HUES48 (cell line): ENCODE data around the gene OLFM1.

ENCODE experiments used
- H3K27ac ChIP-seq: one replicate; pipeline ENCODE4 v1.7.0; 2013; ENCODE audit warnings: low read depth, low read length, inconsistent platforms
- H3K27me3 ChIP-seq: 2 replicates; pipeline ENCODE4 v1.6.1; 2013; ENCODE audit warnings: mild to moderate bottlenecking, low read length; ENCODE audit not compliant: control insufficient read depth, insufficient read depth
- H3K36me3 ChIP-seq: 2 replicates; pipeline ENCODE4 v1.6.1; 2013; ENCODE audit warnings: low read length; ENCODE audit not compliant: control insufficient read depth, insufficient read depth
- H3K4me1 ChIP-seq: 2 replicates; pipeline ENCODE4 v1.6.1; 2013; ENCODE audit warnings: mild to moderate bottlenecking, low read length; ENCODE audit not compliant: control insufficient read depth, insufficient read depth
- H3K4me3 ChIP-seq: 2 replicates; pipeline ENCODE4 v1.5.1; 2013; ENCODE audit warnings: mild to moderate bottlenecking, low read depth, low read length
- H3K9ac ChIP-seq: 2 replicates; pipeline ENCODE4 v1.6.1; 2013; ENCODE audit warnings: mild to moderate bottlenecking, low read depth, low read length, moderate library complexity
- H3K9me3 ChIP-seq: 2 replicates; pipeline ENCODE4 v1.6.1; 2013; ENCODE audit warnings: low read length; ENCODE audit not compliant: control insufficient read depth, insufficient read depth

OLFM1 gene

DNA sequence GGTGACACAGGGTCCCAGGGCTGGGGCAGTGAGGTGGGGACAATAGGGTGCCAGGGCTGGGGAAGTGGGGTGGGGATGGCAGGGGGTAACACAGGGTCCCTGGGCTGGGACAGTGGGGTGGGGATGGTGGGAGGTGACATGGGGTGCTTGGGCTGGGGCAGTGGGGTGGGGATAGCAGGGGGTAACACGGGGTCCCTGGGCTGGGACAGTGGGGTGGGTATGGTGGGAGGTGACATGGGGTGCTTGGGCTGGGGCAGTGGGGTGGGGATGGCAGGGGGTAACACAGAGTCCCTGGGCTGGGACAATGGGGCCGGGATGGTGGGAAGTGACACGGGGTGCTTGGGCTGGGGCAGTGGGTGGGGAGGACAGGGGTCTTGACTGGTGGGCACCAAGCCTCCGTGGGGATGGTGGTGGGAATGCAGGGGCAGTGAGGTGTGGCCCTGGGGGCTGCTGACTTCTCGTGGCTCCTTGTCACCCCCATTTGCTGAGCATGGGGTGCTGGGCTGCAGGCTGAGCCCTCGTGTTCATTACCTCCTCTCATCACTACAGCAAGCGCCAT, 41.7 kb downstream of the OLFM1 start:
- no peak overlapping the region for H3K4me3 ChIP-seq
- no peak overlapping the region for H3K9ac ChIP-seq
- 0 out of 2 replicates have a peak, but pooled peaks cover 4% of the 10 kb centered on the region for H3K9me3 ChIP-seq
- no peaks in the 10 kb centered on the region for H3K36me3 ChIP-seq
- no peaks in the 10 kb centered on the region for H3K4me1 ChIP-seq
- H3K27ac ChIP-seq: no peak overlapping the region
- no peaks in the 10 kb centered on the region for H3K27me3 ChIP-seq

DNA sequence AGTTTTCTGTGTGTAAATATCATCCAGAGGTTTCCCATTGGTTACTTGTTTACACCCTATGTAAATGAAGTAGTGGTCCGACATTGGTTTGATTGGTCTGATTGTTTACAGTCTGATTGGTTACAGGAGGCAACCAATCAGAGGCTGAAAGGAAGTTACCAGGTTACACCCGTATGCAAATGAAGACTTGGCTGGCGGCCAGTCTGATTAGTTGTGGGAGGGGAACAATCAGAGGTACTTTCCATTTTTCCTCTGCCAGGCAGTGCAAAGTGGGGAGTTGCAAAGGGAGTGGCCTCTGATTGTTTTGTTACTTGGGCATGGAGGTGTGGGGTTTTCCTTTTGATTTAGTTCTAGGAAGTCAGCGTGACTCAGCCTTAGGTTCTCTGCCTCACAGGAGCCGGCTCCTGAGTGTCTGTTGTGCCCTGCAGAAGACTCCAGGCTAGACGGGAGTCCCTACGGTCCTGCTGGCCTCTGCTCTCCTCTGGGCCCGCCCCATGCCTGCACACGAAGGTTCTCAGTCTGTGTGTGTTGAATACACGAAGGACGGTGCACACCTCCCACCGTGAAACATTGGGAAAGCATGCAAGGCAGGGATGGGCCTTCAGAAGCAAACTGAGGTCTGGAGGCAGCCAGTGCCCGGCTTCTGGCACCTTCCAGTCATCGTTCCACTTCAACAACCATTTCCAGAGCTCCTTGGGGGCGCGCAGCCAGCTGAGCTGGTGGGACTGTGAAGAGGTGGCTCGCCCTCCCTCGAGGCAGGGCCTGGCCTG, 42.9 kb downstream of the OLFM1 start:
- Histone ChIP-seq H3K9me3 (0 out of 2 replicates have a peak, but pooled peaks cover 4% of the 10 kb centered on the region), H3K36me3 (no peaks in the 10 kb centered on the region), H3K27ac (no peak overlapping the region), H3K9ac (no peak overlapping the region), H3K27me3 (no peaks in the 10 kb centered on the region), H3K4me3 (no peak overlapping the region), H3K4me1 (no peaks in the 10 kb centered on the region)

DNA sequence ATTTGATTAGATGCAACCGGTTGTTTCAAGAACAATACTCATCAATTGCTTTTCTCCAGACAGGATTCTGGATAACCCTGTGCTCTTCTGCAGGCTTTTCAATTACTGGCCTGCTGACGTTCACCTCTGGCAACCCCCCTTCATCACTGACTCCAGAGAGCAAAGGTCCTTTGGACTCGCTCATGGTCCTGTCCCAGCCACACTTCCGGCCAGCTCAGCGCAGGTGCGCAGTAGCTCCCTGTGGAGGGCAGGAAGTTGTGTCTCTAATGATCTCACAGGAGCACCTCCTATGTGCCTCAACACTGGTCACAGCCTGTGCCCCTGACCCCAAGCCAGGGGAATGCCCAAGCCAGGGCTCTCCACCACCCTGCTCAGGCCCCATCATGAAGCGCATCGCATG, 44.0 kb downstream of the OLFM1 start:
- no peaks in the 10 kb centered on the region for H3K4me1 ChIP-seq
- H3K27me3 ChIP-seq: no peaks in the 10 kb centered on the region
- no peak overlapping the region for H3K4me3 ChIP-seq
- H3K36me3 ChIP-seq: no peaks in the 10 kb centered on the region
- no peak overlapping the region for H3K9ac ChIP-seq
- H3K27ac ChIP-seq: no peak overlapping the region
- 0 out of 2 replicates have a peak, but pooled peaks cover 4% of the 10 kb centered on the region for H3K9me3 ChIP-seq

- Histone ChIP-seq H3K4me1 (peaks cover 3% of the 10 kb centered on the region), H3K9me3 (0 out of 2 replicates have a peak, but pooled peaks cover 4% of the 10 kb centered on the region), H3K36me3 (no peaks in the 10 kb centered on the region), H3K9ac (no peak overlapping the region), H3K27me3 (no peaks in the 10 kb centered on the region), H3K27ac (no peak overlapping the region), H3K4me3 (no peak overlapping the region)
Measured at GRCh38 chr9:135132008-135132407, 44.5 kb downstream of the OLFM1 start.

DNA sequence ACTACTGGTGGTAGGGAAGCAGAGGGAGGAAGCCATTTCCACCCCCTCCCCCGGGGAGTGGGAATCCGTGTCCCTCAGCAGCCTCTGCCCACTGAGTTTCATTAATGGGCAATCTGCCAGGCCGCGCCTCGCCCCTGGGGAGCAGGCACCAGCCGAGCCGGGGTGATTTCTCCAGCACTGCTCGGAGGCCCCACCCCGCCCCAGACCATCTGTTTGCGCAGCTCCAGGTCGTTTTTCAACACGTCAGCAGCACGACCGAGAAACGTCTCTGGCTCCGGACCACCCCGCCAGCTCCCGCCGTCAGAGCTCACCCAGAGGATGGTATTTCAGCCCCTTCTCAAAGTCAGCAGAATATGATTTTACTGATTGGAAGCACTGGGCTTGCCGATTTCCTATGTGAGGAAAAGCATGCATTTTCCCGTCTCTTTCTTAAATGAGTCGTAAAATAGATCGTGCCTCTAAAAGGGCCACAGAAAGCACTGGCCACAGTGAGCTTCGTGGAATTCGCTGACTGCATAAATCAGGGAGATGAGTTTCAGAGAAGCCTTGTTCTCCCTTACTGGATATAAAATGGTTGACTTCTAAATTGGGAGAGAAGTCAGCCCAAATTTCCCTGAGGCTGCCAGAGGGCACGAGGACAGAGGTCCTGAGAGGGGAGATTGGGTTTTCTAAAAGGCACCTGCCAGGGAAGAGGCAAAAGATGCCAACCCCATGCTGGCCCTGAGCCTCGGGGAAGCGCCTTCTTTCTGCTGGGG, 47.0 kb downstream of the OLFM1 start:
- Histone ChIP-seq H3K4me1 (peaks cover 13% of the 10 kb centered on the region), H3K27ac (no peak overlapping the region), H3K9me3 (peaks cover 19% of the 10 kb centered on the region), H3K27me3 (no peaks in the 10 kb centered on the region), H3K4me3 (no peak overlapping the region), H3K36me3 (no peaks in the 10 kb centered on the region), H3K9ac (no peak overlapping the region)

DNA sequence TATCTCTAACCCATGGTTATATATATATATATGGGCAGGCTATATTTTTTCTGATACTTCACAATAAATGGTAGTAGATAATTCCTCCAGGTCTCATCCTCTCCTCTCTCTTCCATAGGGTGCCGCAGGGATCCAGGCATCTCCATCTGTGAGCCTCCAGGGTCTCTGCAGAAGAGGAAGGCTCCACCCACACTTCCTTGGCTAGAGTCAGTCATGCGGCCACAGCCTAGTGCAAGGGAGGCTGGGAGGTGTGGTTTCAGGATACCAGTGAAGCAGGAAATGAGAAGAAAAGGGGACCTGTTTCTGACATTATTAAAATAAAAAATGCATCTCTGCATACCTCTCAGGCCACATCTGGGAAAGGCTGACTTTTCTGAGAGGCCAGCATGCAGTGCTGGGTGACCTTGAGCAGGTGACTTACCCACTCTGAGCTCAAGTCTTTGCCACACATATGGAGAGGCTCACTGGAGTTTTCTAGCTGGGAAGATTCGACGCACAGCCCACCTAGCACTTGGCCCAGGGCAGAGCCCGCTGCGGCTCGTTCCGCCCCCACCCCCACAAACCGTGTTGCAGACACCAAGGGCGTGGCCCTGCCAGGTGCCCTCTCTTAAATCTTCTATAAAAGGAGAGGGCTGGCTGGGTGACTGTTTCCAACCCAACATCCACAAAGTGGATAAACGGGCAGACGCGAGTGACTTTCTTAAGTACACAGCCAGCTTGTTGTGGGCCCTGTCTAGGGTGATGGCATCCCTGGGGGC, 47.9 kb downstream of the OLFM1 start:
- peaks cover 13% of the 10 kb centered on the region for H3K4me1 ChIP-seq
- H3K9ac ChIP-seq: no peak overlapping the region
- no peaks in the 10 kb centered on the region for H3K27me3 ChIP-seq
- H3K27ac ChIP-seq: no peak overlapping the region
- no peak overlapping the region for H3K4me3 ChIP-seq
- H3K9me3 ChIP-seq: peaks cover 17% of the 10 kb centered on the region
- no peaks in the 10 kb centered on the region for H3K36me3 ChIP-seq

DNA sequence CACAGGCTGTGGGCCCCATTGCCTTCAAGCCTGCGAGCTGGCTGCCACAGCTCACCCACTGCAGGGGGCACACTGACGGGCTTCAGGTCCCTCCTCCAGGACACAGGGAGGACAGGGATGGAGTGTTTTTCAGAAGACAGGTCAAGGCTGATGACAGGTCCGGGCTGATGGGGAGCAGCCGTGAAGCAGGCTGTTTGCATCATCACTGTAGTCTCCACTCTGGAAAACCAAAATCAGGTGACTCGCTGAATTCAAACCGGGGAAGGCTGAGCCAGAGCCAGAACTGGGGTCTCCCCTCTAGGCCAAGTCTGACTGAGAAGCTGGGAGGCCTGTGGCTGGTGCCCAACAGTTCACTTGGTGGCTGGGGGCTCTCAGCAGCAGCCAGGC, 48.5 kb downstream of the OLFM1 start:
- Histone ChIP-seq H3K27me3 (no peaks in the 10 kb centered on the region), H3K9ac (no peak overlapping the region), H3K4me1 (peaks cover 13% of the 10 kb centered on the region), H3K36me3 (no peaks in the 10 kb centered on the region), H3K9me3 (peaks cover 17% of the 10 kb centered on the region), H3K4me3 (no peak overlapping the region), H3K27ac (no peak overlapping the region)

GRCh38 chr9:135136481-135136880, 49.0 kb downstream of the OLFM1 start:
- peaks cover 17% of the 10 kb centered on the region for H3K9me3 ChIP-seq
- no peak overlapping the region for H3K4me3 ChIP-seq
- H3K4me1 ChIP-seq: peaks cover 13% of the 10 kb centered on the region
- no peaks in the 10 kb centered on the region for H3K36me3 ChIP-seq
- H3K27me3 ChIP-seq: no peaks in the 10 kb centered on the region
- H3K27ac ChIP-seq: no peak overlapping the region
- H3K9ac ChIP-seq: no peak overlapping the region

GRCh38 chr9:135136991-135137832, 49.7 kb downstream of the OLFM1 start:
- Histone ChIP-seq H3K36me3 (no peaks in the 10 kb centered on the region), H3K9ac (no peak overlapping the region), H3K4me3 (no peak overlapping the region), H3K4me1 (peaks cover 13% of the 10 kb centered on the region), H3K27ac (peak overlapping the region; percentile 68), H3K27me3 (no peaks in the 10 kb centered on the region), H3K9me3 (peaks cover 17% of the 10 kb centered on the region)
